Fibroblast of skin of right quadriceps (primary cell): ENCODE measurements around the gene CD47.

Experiments
- DNase-seq: peaks from one replicate; pipeline ENCODE4 v3.0.0-alpha.2; 2013

Gene CD47

DNA sequence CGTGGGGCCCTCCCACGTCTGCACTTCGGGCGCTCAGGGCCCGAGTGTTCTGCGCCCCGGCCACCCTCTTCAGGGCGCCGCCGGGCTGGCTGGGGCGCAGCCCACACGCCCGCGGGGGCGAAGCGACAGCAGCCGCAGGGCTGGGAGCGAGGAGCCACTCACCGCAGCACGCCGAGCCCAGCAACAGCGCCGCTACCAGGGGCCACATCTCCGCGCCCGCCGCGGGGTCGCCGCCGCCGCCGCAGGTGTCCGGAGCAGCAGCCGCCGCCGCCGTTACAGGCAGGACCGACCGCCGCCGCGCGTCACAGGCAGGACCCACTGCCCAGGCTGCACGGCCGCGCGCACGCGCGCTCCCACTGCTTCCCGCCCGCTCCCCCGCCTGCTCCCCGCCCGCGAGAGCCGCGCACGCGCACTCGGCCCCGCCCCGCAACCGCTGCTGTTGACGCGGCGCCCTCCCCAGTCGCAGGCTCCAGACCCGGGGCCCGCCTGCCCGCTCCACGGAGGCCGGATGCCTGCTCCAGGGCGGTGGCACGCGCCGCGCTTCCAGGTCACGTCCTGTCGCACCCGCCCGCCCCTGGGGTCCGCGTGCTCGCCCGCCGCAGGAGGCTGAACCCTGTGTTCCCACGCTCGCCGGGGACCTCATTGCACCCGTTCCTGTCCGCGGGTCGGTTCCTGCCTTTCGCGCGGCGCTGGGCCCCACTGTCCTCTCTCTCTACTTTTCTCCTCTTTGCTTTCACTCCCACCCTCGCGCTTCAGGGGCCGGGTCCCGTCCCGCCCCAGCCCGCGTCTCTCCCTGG lies at the start of gene CD47:
Gene CD47 (minus strand): TSS at position 331 of the 797 bp plus-strand sequence. CDS start 123 bp downstream, at position 208.
- DNase-seq = peak; percentile 88

DNA sequence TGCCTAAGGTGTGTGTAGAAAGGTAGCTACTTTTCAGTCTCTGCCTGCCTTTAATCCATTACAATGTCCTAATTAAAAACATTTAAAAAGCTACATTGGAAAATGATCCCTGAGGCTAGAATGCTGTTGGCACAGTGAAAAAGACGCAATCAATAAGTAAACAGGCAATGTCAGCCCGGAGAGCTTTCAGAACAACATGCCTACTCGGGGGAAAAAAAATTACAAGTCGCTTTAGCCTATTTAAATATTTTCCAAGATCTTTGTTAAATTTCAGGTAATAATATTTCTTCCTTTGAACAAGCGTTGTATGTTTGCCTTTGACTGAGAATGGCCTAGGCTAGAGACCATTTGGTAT lies 46.6 kb upstream of the CD47 start:
- no peak for DNase-seq

DNA sequence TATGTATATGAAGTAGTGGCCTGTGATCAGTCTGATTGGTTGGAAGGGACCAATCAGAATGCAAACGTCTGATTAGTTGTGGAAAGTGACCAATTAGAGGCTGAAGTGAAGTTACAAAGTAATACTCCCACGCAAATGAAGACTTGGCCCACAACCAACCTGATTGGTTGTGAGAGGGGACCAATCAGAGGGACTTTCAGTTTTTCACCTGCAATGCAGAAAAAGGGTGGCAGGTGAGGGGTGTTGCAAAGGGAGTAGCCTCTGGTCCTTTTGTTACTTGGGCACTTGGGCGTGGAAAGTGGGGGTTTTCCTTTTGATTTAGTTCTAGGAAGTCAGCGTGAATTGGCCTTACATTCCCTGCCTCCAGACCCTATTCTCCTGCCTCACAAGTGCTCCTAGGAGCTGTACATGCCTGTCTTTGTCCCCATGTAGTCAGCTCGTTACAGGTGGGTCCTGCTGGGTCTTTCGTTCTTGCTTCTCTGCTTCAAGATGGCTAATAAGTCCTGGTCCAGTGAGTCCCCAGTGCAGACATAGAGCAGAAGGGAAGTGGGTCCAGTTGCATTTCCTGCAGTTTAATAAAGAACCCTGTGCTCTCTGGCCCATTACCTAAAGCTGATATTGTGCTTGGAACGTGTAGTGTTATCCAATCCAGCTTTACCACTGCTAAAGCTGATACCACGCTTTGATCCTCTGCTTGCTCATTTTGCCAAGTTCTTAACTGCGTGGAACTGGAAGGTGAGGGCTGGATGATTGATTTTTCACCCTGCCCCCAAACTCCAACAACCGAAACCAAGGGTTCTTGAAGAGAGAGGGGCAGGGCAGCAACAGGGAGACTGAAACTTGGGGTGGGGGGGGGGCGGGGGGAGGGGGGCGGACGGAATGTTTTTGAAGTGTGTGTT lies 46.0 kb upstream of the CD47 start:
- DNase-seq = no peak

DNA sequence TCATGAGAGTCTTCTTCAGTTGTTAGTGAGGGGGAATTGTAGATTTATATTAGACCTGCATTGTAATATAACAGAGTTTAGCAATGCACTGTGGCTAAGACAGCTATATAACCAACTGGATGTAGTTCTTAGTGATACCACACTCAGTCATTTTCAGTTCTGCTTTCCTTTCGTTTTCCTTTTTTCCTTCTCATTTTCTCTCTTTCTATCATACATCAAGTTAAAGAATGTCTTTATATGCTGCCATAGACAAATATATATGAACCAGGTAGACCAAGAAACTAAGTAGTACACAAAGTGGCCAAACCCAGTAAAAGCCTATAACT lies 43.7 kb upstream of the CD47 start:
- DNase-seq = no peak

DNA sequence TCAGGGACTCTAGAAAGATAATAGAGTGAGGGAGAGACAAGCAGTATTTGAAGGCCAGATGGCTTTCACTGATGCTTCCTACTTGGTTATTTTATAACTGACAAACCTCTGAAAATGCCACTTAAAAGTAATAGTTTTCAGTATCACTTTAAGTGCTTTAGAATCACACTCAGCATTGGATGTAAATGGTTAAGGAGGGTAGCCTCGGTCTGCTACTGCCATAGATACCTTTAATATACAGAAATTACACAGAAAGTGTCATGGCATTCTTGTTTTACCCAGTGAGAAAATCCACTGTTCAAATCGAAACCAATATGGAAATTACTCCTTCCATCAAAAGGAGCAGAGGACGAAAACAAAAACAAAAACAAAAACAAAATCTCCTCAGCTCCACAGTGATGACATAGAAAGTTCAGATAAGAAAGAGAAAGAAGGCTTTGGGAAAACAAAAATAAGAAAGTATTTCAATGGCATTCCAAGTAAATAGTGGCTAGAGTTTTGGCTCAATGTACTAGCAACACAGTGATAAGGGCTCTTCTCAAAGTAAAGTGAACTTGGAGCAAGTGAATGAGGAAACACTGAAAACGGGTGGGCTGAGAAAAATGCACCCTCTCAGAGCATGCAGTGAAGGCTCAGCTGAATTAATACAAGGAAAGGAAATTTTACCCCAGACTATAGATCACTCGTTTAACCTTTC lies 43.2 kb upstream of the CD47 start:
- no peak for DNase-seq

DNA sequence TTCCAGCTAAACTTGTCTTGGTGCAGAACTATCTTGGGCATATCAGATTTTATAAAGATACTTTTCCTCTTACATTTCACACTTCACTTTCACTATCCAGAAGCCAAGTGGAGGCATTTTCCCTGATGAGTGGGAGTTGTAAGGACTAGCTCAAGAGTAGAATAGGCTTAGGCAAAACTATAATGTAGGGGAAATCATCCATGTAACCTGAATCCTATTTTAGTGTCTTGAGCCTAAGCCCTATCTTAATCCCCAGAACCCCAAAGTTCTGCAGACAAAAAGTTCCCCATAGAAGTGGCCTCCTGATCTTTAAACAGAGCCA lies 42.2 kb upstream of the CD47 start:
- DNase-seq = no peak

DNA sequence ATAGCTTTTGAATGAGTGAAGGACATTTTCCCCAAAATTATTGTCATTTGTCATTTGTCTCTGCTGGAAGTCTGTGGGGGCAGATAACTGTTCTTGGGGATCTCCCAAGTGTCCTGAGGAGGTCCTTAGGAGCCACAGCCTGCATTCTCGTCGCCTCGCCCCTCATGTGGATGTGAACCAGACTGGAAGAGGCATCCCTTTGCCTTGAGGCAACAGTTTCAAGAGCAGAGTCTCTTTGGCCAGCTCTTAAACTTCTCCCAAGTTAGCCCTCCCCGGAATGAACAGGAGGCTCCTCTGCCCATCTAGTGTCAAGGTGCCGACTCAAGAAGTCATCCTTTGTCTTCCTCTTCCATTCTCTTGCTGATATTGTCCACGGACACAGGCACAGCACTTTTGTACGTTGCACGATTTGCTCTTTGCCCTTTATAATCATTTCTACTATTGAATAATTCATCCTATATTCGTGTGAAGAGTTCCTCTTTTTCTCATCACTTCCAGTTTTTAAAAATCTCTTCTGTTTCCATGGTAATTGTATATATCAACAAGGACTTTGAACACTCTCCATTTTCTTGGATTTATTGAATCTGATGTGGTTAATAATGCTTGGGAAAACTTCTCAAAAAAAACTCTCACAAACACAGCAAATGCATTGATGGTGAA lies 40.8 kb upstream of the CD47 start:
- DNase-seq = no peak

DNA sequence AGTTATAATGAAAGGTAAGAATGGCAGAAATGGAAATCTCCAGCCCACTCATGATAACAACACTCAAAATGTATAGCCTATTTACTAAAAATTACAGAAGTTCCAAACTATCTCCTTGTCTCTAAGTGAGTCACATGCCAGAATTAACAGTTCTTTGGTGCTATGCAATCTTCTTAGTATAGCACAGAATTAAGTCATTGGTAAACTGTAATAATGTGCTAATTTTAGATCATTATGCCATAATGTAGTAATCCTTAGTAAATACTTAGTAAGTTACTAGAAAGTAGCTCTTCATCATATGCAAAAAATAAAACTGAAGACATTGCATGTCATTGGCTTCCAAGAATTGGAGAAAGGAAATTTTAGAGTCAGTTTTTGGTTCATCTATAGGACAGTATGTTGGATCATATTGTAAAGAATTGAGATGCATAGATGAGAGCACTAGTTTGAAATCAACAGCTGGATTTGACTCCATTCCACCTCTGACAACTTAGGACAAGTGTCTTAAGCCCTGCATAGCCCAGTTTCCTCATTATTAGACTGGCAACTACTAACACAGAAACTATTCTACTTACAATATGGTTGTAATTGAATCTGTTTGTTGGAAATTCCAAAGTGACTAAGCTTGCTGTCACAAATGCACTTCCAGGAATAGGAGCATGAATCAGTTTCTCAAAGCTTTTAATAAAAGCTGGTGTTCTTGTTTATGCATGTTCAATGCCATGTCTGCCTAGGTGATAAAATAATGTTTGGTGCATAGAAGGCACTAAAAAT lies 40.1 kb upstream of the CD47 start:
- peak; percentile 90 for DNase-seq

DNA sequence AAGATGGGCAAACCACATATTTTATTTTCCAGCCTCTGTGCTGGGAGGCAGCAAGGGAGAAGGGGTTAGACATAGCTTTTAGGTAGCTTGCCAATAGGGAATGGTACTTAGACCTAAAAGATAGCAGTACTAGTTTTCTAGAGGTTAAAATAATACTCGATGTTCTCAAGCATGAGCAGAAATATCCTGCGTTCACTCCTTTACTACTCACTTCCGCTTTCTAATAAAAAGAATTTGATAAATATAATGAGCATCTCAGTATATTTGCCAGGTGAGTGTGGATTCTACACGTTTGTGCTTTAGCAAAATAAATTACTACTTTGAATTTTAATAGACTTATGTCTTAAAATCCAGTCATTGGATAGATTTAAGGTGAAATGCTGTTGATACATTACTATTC lies 39.4 kb upstream of the CD47 start:
- no peak for DNase-seq

DNA sequence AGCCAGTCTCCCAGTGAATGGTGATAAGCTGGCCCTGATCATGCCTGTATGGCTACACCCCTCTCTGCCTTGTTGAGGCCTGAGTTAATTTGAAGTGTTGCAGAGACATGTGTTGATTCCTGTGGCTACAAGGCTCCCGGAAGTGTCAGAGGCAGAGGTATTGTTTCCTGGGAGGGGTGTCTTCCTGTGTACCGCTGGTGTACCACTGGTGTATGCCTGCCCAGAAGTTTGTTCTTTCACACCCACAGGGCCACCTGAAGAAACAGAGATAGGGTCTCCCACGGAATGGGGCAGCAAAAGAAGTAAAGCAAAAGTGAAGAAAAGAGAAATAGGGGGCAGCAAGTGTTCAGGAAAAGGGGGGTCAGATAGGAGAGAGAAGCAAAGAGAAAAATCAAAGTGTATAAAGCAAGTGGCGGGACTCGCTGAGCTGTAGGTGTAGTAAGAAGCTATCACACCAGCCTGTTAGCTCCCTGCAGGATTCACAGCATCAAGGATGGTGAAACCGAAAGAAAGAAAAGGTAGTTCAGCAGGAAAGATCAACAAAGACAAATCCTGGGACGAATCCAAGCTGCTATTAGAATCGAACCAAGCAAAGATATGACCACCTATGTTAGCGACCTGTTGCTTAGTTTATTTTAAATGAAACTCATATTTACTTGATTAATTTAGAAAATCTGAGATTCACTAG lies 36.6 kb upstream of the CD47 start:
- DNase-seq = no peak

DNA sequence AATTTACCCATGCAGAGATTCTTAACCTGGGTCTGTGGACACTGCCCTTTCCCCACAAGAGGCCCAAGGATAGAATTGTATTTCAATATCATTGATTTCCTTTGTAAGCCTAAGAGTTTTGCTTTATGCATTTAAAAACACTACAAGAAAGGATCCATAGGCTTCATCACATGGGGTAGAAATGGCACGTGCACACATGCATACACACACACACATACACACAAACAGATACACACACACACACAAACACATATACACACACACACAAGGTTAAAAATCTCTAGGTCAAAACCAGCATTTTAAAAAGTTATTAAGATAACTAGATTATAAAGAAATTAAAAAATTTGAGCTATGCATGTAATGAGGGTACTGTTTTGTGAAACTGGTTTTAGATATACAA lies 35.5 kb upstream of the CD47 start:
- no peak for DNase-seq

DNA sequence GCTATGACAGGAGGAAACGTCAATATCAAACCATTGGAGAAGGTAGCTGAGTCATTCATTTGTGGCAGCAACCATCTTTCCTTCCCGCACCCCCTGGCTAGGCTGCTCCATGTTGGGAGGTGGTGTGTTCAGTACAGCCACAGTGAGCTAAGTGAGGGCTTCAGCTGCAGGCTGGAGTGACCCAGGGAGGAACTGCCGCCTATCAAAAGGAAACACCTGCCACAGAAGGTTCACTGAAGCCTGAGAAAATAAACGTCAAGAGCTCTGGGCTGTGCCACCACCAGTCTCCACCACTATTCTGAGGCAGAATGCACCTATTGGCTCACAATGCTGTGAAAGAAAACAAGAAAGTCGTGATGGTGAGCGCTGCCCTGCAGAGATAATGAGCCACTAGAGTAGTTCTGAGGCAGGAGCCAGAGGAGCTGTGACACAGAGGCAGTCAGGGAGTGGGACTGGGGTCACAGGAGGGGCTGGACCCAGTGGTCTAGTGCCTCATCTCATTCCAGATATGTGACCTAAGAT lies 34.8 kb upstream of the CD47 start:
- DNase-seq = no peak

DNA sequence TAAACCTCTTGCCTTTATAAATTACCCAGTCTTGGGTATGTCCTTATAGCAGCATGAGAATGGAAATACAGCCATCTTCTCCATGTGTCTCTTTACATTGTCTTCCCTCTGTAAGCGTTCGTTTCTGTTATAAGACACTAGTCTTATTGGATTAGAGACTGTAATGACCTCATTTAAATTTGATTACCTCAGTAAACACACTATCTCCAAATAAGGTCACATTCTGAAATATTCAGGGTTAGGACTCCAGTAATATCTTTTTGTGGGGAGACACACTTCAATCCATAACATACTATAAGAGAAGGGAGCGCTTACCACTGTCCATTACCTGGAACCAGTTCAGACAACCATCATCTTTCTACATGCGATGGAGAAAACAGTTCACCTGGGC lies 34.3 kb upstream of the CD47 start:
- no peak for DNase-seq

DNA sequence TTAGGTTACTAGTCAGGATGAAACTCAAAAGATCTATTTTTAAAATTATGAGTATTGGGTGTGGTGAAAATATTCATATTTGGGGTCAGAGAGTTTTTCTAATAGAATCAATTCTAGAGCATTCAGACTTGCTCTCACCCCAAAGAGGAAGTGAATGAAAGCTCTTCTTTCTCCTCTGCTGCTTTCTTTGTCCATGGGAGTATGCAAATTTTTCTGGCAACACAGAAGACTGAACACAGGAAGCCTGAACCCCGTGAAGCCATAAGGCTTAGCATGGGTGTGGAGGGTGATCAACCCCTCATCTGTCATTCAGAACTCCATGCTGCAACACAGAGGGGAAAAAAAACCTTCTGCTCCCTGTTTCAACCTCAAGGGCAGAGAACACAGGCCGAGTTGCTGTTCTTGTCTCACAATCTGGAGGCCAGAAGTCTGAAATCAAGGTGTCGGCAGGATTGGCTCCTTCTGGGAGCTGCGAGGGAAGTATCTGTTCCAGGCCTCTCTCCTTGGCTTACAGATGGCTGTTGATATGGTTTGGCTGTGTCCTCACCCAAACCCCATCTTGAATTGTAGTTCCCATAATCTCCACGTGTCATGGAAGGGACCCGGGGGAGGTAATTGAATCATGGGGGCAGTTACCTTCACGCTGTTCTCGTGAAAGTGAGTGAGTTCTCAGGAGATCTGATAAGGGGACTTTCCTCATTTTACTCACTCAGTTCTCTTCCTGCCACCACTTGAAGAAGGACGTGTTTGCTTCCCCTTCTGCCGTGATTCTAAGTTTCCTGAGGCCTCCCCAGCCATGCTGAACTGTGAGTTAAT lies 33.7 kb upstream of the CD47 start:
- DNase-seq = no peak

DNA sequence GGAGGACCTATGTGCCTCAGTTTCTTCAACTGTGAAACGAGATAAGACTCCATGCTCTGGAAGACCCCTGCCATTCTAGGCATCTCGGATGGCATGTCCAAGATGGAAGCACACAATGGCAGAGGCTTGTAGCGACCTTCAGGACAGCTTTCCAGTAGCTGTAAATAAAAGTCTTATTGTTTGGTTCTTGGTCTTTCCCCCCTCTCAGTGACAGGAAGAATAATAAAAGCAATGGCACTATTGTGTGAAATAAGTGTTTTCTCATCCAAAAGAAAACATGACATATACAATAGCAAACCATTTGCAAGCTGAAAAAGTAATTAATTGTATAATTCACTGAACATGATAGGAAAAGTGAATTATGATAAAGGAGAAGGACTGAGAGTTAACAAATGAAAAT lies 32.5 kb upstream of the CD47 start:
- no peak for DNase-seq

DNA sequence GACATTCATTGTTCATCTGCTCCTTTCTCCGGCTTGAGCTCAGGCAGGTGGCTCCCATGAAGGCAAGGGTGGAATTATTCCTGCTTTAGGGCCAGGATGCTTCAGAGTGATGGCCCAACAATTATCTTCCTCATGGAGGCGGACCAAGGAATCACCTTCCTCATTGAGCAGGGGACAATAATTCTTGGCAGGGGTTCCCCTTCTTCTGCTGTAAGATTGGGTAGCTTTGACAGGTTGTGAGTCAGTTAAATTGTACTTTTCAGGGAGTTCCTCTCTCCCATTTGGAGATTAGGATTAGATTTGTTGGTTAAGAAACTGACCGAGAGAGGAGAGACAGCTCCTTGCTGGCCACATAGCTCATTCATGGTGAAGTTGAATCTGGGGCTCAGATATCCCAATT lies 31.4 kb upstream of the CD47 start:
- no peak for DNase-seq

DNA sequence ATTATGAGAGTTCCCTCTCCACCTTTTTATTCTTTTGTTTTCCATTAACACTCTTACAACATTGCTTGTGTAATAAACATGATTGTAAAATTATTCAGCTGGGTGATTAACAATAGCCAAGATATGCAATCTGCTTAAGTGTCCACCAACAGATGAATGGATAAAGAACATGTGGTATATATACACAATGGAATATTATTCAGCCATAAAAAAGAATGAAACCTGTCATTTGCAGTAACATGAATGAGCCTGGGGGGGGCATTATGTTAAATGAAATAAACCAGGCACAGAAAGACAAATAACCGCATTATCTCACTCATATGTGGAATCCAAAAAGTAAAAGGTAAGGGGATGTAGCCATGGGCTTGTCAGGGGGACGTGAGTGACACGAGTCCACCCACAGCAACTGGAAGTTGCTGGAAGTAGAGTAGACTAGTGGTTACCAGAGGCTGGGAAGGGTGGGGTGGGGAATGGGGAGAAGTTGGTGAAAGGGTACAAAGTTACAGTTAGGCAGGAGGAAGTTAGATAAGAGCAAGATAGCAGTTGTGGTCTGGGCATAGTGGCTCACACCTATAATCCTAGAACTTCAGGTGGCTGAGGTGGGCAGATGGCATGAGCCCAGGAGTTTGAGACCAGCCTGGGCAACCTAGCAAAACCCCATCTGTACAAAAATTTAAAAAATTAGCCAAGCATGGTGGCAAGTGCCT lies 28.7 kb upstream of the CD47 start:
- no peak for DNase-seq

DNA sequence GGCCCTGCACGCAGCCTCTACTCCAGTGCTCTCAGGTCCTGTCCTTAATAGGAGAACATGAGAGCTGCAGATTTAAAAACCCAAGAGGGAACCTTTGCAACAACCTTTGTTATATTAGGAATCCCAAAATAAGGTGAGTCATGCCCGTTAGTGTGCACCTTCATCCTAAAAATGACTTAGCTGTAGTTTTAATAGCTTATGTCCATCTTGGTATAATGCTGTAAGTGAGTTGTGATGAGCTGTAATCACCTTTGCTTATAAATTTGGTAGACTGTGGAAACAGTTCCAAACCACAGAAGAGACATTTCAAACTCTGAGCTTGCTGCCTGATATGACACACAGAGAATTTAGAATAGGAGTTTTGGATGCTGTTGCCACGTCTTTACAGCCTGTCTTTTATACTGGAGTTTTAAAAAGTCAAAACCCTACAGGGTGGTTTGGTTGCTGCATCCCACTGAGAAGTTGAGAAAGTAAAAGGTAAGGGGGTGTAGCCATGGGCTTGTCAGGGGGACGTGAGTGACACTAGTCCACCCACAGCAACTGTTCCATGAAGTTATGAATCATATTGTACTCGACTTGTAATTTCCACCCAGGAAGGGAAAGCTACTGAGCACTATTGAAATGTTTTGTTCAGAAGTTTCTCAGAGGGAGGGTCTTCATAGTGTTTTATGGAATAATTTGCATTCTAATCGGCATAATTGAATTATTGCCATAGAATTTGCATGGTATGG lies 27.4 kb upstream of the CD47 start:
- DNase-seq = no peak

DNA sequence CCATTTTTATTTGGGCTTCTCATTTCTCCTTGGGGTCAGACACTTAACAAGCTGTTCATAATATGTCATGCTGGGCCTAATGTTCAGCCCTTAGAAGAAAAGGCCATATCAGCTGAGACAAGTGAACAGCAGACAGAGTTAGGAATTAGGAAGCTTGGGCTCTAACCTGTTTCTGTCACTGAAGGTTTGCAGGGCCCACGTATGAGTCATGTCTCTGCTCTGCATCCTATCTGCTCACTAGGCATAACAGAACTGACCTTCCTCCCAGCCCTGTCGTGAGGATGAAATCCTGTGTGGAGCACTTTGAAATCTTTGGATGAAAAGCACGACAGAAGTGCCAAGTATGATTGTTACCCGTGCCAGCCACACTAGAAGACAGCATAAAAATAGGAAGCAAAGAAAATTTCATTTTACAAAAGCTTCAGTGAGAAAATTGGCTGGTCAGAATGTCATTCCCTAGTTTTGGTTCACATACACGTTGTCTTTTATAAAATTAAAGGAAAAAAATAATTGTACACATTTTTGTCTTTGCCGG lies 26.5 kb upstream of the CD47 start:
- no peak for DNase-seq
